Measurements from ENCODE around the gene SYT1.

The SYT1 gene

GRCh38 chr12:79358716-79359300 is 494.2 kb downstream of the SYT1 start:
- DNase-seq (ENCODE audit: low read depth): no peak

- no peak for DNase-seq (ENCODE audit: low read depth)
These were observed 495.7 kb downstream of the SYT1 start for GRCh38 chr12:79360286-79360685.

GRCh38 chr12:79360936-79361335 is 496.4 kb downstream of the SYT1 start:
- no peak for DNase-seq (ENCODE audit: low read depth)

GRCh38 chr12:79364197-79364596 is 499.6 kb downstream of the SYT1 start:
- DNase-seq (ENCODE audit: low read depth): no peak

GRCh38 chr12:79366374-79366773 is 501.8 kb downstream of the SYT1 start:
- DNase-seq (ENCODE audit: low read depth): no peak

- no peak for DNase-seq (ENCODE audit: low read depth)
These were observed 502.5 kb downstream of the SYT1 start for GRCh38 chr12:79367032-79367589.

- DNase-seq (ENCODE audit: low read depth): no peak
These were observed 505.4 kb downstream of the SYT1 start for GRCh38 chr12:79370021-79370420.

GRCh38 chr12:79371226-79371625 is 506.7 kb downstream of the SYT1 start:
- no peak for DNase-seq (ENCODE audit: low read depth)

GRCh38 chr12:79373896-79374499 is 509.4 kb downstream of the SYT1 start:
- DNase-seq (ENCODE audit: low read depth): peak; percentile 34

GRCh38 chr12:79374545-79374944 is 510.0 kb downstream of the SYT1 start:
- no peak for DNase-seq (ENCODE audit: low read depth)

- no peak for DNase-seq (ENCODE audit: low read depth)
These were observed 510.5 kb downstream of the SYT1 start for GRCh38 chr12:79375050-79375449.

- DNase-seq (ENCODE audit: low read depth): peak; percentile 43
These were observed 513.9 kb downstream of the SYT1 start for GRCh38 chr12:79378496-79378895.

GRCh38 chr12:79380402-79380801 is 515.8 kb downstream of the SYT1 start:
- DNase-seq (ENCODE audit: low read depth): no peak

GRCh38 chr12:79381248-79382208 is 517.0 kb downstream of the SYT1 start:
- DNase-seq (ENCODE audit: low read depth): no peak

- DNase-seq (ENCODE audit: low read depth): no peak
These were observed 520.0 kb downstream of the SYT1 start for GRCh38 chr12:79384551-79384950.

- no peak for DNase-seq (ENCODE audit: low read depth)
These were observed 523.4 kb downstream of the SYT1 start for GRCh38 chr12:79388011-79388410.

GRCh38 chr12:79393842-79394241 is 529.3 kb downstream of the SYT1 start:
- no peak for DNase-seq (ENCODE audit: low read depth)

GRCh38 chr12:79397609-79398008 is 533.0 kb downstream of the SYT1 start:
- peak; percentile 44 for DNase-seq (ENCODE audit: low read depth)

GRCh38 chr12:79400481-79400880 is 535.9 kb downstream of the SYT1 start:
- DNase-seq (ENCODE audit: low read depth): no peak

- DNase-seq (ENCODE audit: low read depth): peak; percentile 73
These were observed 538.0 kb downstream of the SYT1 start for GRCh38 chr12:79402606-79403005.

- DNase-seq (ENCODE audit: low read depth): no peak
These were observed 542.4 kb downstream of the SYT1 start for GRCh38 chr12:79406993-79407392.
